KMS-11 (cell line): ENCODE results near the gene GLOD4.

Experiments
- H2AFZ ChIP-seq: fragments of 200-600 bp; sonication (generic); 2 replicates; pipeline ENCODE4 v1.6.1; 2016; ENCODE audit warnings: antibody characterized with exemption, mixed run types, low read depth
- H3K27ac ChIP-seq: fragments of 200-600 bp; sonication (generic); 2 replicates; pipeline ENCODE4 v1.6.1; 2016; ENCODE audit warnings: mild to moderate bottlenecking, mixed run types
- H3K27me3 ChIP-seq: fragments of 200-600 bp; sonication (generic); 2 replicates; pipeline ENCODE4 v1.6.1; 2017; ENCODE audit warnings: mild to moderate bottlenecking, low read depth, mixed run types, moderate library complexity; ENCODE audit not compliant: insufficient read depth
- H3K36me3 ChIP-seq: fragments of 200-600 bp; sonication (generic); 2 replicates; pipeline ENCODE4 v1.6.1; 2017; ENCODE audit warnings: mild to moderate bottlenecking, mixed run types; ENCODE audit not compliant: insufficient read depth
- H3K4me1 ChIP-seq: fragments of 200-600 bp; sonication (generic); 2 replicates; pipeline ENCODE4 v1.6.1; 2016; ENCODE audit warnings: mild to moderate bottlenecking, low read depth, mixed run types; ENCODE audit not compliant: poor library complexity, severe bottlenecking
- H3K4me2 ChIP-seq: fragments of 200-600 bp; sonication (generic); 2 replicates; pipeline ENCODE4 v1.7.0; 2016; ENCODE audit warnings: mild to moderate bottlenecking, mixed run types
- H3K4me3 ChIP-seq: fragments of 200-600 bp; sonication (generic); IDR thresholded peaks from 2 replicates; pipeline ENCODE4 v1.6.1; 2017; ENCODE audit warnings: low read depth, low read length, mixed read lengths; ENCODE audit not compliant: insufficient read depth
- H3K79me2 ChIP-seq: fragments of 200-600 bp; sonication (generic); 2 replicates; pipeline ENCODE4 v1.6.1; 2016; ENCODE audit warnings: low read depth, mixed run types; ENCODE audit not compliant: insufficient read depth
- H3K9ac ChIP-seq: fragments of 200-600 bp; sonication (generic); 2 replicates; pipeline ENCODE4 v1.6.1; 2016; ENCODE audit warnings: mild to moderate bottlenecking, mixed run types
- H4K20me1 ChIP-seq: fragments of 200-600 bp; sonication (generic); 2 replicates; pipeline ENCODE4 v1.6.1; 2016; ENCODE audit warnings: mild to moderate bottlenecking, mixed run types; ENCODE audit not compliant: insufficient read depth
- TF ChIP-seq, protein P1 (sequence below): fragments of 200-600 bp; sonication (generic); conservative IDR thresholded peaks from 2 replicates; pipeline ENCODE4 v1.6.1; 2017; ENCODE audit warnings: low read depth, mild to moderate bottlenecking, antibody characterized with exemption, low read length, moderate library complexity, mixed read lengths

GLOD4 gene

DNA sequence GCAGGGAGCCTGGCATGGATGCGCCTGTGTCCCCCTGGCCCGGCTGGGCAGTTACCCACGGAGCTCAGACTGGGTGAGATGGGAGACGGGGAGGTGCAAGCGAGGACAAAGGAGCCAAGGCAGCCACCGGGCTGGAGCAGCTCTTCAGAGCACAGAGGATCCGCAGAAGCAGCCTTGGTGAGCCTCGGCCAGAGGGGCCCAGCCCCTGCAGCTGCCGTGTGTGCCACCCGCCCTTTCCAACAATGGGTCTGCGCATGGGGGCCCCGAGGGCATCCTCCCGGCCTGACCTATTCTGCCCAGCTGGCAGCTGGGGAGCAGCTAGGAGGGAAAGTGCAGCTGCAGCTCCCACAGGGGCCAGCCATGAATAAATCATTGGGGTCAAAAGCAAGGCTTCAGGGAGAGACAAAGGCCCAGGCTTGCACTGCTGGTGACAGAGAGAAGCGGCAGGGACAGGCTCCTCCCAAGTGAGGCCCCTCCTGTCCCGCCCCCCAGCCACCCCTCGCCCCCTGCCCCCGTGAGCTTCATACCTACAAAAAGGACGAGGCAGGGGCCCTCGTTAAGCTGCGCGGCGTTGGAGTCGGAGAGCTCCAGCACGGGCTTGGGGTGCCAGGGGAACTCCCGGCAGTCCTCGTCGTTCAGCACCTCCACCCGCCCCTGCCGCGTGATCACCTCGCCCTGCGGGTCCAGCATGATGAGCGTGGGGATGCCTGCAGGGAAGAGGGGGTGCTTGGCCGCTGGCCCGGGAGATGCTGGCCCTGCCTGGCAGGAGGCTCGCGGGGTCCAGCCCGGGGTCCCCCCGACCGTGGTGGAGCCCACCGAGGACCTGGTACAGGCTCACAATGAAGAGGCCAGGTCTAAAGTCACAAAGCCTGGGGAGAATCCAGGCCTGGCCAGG, 22.7 kb upstream of the GLOD4 start:
- Histone ChIP-seq H4K20me1 (no peaks in the 10 kb centered on the region), H3K9ac (no peak overlapping the region)
- TF ChIP-seq, protein P1, sequence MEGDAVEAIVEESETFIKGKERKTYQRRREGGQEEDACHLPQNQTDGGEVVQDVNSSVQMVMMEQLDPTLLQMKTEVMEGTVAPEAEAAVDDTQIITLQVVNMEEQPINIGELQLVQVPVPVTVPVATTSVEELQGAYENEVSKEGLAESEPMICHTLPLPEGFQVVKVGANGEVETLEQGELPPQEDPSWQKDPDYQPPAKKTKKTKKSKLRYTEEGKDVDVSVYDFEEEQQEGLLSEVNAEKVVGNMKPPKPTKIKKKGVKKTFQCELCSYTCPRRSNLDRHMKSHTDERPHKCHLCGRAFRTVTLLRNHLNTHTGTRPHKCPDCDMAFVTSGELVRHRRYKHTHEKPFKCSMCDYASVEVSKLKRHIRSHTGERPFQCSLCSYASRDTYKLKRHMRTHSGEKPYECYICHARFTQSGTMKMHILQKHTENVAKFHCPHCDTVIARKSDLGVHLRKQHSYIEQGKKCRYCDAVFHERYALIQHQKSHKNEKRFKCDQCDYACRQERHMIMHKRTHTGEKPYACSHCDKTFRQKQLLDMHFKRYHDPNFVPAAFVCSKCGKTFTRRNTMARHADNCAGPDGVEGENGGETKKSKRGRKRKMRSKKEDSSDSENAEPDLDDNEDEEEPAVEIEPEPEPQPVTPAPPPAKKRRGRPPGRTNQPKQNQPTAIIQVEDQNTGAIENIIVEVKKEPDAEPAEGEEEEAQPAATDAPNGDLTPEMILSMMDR: no peak

DNA sequence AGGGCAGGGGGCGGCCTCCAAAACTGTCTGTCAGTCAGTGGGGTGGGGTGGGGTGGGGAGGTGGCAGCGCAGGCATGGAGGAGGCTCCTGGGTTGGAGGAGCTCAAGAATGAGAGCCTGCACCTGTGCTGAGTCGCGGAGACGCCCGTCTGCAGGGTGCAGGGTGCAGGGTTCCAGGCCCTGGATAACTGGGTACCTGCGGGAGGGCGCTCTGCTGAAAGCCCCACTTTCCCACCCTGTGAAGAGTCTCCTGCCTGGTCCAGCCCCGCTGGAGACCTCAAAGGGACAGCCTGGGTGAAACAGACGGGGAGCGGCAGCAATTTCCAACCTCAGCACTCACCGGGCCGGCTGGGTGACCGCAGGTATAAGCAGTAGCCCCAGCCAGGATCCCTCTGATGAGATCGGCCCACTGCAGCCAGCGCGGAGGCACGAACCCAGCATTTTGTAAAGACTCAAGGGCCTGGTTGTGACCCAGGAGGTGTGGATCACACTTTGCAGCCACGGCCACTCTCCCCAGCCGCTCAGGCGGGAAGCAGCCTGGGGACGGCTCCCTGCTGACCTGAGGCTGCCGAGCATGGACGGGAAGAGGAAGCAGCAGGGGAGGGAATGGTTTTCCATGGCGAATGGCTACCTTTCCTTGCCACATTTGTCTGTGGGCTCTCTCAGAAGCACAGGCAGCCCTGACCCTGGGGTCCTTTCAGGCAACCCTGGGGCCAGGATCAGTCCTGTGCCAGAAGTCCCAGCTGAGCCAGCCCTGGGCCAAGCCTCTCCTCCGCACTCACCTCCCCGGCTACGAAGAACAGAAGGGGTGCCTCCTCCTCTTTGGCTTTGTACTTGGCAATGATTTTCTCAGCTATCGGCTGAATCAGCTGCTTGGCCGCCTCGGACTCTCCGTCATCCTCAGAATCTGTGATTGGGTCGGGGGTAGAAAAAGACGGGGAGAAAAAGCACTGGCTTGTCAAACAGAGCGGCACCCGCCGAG, 21.1 kb upstream of the GLOD4 start:
- Histone ChIP-seq H3K36me3 (no peaks in the 10 kb centered on the region), H4K20me1 (no peaks in the 10 kb centered on the region), H3K9ac (no peak overlapping the region), H3K4me2 (no peak overlapping the region), H3K27me3 (peaks cover 18% of the 10 kb centered on the region; the same call in 1 of the 2 replicates), H3K27ac (no peak overlapping the region), H2AFZ (no peak overlapping the region), H3K4me3 (no peak overlapping the region), H3K79me2 (no peaks in the 10 kb centered on the region), H3K4me1 (no peaks in the 10 kb centered on the region)
- TF ChIP-seq, protein P1: no peak

More for the DNA sequence above, 22.7 kb upstream of the GLOD4 start:
- no peaks in the 10 kb centered on the region for H3K4me1 ChIP-seq
- H3K4me2 ChIP-seq: no peak overlapping the region
- H3K27me3 ChIP-seq: peaks cover 15% of the 10 kb centered on the region; the same call in 1 of the 2 replicates
- H3K27ac ChIP-seq: no peak overlapping the region
- H3K79me2 ChIP-seq: no peaks in the 10 kb centered on the region
- H2AFZ ChIP-seq: no peak overlapping the region
- H3K36me3 ChIP-seq: no peaks in the 10 kb centered on the region
- H3K4me3 ChIP-seq: no peak overlapping the region

DNA sequence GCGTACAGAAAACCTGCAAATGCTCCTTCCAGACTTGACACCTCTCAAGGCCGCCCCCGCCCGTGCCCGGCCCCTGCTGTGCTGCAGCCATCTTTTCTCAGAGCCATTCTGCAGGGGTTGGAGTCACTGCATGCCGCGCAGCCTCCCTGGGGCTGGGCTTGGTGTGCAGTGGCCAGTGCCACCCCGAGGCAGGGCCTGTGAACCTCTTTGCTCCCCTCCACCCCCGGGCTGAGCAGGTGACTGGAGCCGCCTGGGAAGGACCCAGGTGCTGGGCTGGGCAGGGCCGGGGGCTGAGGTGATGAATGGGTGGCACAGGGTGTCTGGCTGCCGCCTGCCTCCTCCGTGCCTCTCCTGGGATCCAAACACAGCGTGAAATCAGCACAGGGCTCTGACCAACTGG, 20.4 kb upstream of the GLOD4 start:
- Histone ChIP-seq H3K36me3 (no peaks in the 10 kb centered on the region), H3K9ac (no peak overlapping the region), H3K4me1 (no peaks in the 10 kb centered on the region), H3K27me3 (peaks cover 18% of the 10 kb centered on the region; the same call in 1 of the 2 replicates), H4K20me1 (no peaks in the 10 kb centered on the region), H3K4me3 (no peak overlapping the region), H3K79me2 (no peaks in the 10 kb centered on the region), H3K4me2 (no peak overlapping the region), H3K27ac (no peak overlapping the region), H2AFZ (no peak overlapping the region)
- TF ChIP-seq, protein P1: no peak

DNA sequence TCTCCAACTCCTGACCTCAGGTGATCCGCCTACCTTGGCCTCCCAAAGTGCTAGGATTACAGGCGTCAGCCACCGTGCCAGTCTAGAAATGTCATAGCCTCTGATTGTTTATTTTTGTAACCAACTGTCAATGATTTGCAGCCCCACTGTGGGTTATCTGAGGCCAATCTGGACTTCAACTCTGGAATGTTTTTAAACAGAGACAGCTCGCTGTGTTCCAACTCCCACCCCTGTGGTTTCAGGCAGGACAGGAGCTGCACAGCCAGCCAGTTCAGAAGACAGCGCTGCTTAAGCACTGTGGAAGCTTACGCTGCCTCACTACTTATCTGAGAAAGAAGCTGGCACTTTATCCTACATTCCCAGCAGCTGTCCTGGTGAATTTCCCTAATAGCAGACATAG, 19.6 kb upstream of the GLOD4 start:
- no peak overlapping the region for H3K4me3 ChIP-seq
- no peak overlapping the region for H2AFZ ChIP-seq
- peaks cover 18% of the 10 kb centered on the region; the same call in 1 of the 2 replicates for H3K27me3 ChIP-seq
- TF ChIP-seq, protein P1: no peak
- no peaks in the 10 kb centered on the region for H3K36me3 ChIP-seq
- no peaks in the 10 kb centered on the region for H3K79me2 ChIP-seq
- no peak overlapping the region for H3K4me2 ChIP-seq
- H3K9ac ChIP-seq: no peak overlapping the region
- no peaks in the 10 kb centered on the region for H3K4me1 ChIP-seq
- H4K20me1 ChIP-seq: no peaks in the 10 kb centered on the region
- no peak overlapping the region for H3K27ac ChIP-seq
